ENCODE data around the gene GALNTL6. TPM values are rescaled to one million over a fixed set of nuclear protein-coding genes. Genes with fewer than 3 reads are reported as not detected.

Gene GALNTL6
- total RNA-seq, 4 donors from 2014 or later, result 0.82 to 0.95 TPM; not detected in 2

DNA sequence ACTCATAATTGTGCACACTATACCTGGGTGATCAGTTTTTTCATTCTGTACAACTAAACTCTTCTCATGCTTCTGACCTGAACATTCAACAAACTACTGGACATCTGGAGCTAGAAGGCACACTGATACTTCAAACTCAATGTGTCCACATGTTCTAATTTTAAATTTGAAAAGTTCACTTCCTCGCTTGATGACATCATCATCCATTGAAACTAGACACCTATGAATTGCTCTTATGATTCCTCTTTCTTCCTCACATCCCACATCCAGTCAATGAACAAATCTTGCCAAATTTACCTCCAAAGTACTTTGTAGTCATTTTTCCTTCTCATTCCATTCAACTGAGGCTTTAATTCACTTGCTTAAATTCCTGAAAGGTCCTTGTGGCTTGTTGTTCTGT, 549.4 kb downstream of the GALNTL6 start:
- intact Hi-C loops (cut with DNase I; ENCODE audit: low total_unique reads), result no loop called here
- Histone ChIP-seq H3K36me3 (no peaks in the 10 kb centered on the region), H3K27ac (no peak overlapping the region), H3K27me3 (no peaks in the 10 kb centered on the region), H3K4me3 (no peak overlapping the region), H3K9me3 (no peaks in the 10 kb centered on the region), H3K4me1 (no peaks in the 10 kb centered on the region)
- in situ Hi-C loops (cut with MboI; ENCODE audit: low pct_ligation_motif_present in 1 of 4, low pct_unique_long_range_greater_than_20kb in 1 of 4, low sequenced_read_pairs in 3 of 4), result no loop called here
- TF ChIP-seq EP300 (IDR thresholded peaks at IDR 0.05; ENCODE audit: low read depth), result no peak
- TF ChIP-seq POLR2A (IDR thresholded peaks at IDR 0.05), result no peak
- TF ChIP-seq POLR2AphosphoS5 (IDR thresholded peaks at IDR 0.05), result no peak
- TF ChIP-seq, protein P1, sequence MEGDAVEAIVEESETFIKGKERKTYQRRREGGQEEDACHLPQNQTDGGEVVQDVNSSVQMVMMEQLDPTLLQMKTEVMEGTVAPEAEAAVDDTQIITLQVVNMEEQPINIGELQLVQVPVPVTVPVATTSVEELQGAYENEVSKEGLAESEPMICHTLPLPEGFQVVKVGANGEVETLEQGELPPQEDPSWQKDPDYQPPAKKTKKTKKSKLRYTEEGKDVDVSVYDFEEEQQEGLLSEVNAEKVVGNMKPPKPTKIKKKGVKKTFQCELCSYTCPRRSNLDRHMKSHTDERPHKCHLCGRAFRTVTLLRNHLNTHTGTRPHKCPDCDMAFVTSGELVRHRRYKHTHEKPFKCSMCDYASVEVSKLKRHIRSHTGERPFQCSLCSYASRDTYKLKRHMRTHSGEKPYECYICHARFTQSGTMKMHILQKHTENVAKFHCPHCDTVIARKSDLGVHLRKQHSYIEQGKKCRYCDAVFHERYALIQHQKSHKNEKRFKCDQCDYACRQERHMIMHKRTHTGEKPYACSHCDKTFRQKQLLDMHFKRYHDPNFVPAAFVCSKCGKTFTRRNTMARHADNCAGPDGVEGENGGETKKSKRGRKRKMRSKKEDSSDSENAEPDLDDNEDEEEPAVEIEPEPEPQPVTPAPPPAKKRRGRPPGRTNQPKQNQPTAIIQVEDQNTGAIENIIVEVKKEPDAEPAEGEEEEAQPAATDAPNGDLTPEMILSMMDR (IDR thresholded peaks at IDR 0.05), result no peak
- 63 to 77% methylated on average over 1 of the region's 1 CpG for WGBS, 2 donors (ENCODE audit: low coverage in 1 of 2)
- no peak for DNase-seq

DNA sequence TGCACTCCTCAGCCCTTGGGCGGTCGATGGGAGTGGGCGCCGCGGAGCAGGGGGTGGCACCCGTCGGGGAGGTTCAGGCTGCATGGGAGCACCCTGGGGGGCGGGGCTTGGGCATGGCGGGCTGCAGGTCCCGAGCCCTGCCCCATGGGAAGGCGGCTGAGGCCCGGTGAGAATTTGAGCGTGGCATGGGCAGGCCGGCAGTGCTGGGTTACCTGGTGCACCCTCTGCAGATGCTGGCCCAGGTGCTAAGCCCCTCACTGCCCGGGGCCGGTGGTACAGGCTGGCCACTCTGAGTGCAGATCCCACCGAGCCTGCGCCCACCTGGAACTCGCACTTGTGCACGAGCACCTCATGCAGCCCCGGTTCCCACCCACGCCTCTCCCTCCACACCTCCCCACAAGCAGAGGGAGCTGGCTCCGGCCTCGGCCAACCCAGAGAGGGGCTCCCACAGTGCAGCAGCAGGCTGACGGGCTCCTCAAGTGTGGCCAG, 556.3 kb downstream of the GALNTL6 start:
- Histone ChIP-seq H3K27ac (no peak overlapping the region), H3K4me1 (no peaks in the 10 kb centered on the region), H3K27me3 (no peaks in the 10 kb centered on the region), H3K9me3 (no peaks in the 10 kb centered on the region), H3K36me3 (no peaks in the 10 kb centered on the region), H3K4me3 (no peak overlapping the region)
- in situ Hi-C loops (cut with MboI; ENCODE audit: low pct_ligation_motif_present in 1 of 4, low pct_unique_long_range_greater_than_20kb in 1 of 4, low sequenced_read_pairs in 3 of 4), result no loop called here
- DNase-seq, result no peak
- 91% methylated on average over 24 of the region's 25 CpGs; no CpG with 5 or more reads in 1 of the 2 donors for WGBS, 2 donors (ENCODE audit: low coverage in 1 of 2)
- TF ChIP-seq POLR2AphosphoS5 (IDR thresholded peaks at IDR 0.05) (no peak), EP300 (IDR thresholded peaks at IDR 0.05; ENCODE audit: low read depth) (no peak), POLR2A (IDR thresholded peaks at IDR 0.05) (no peak)
- TF ChIP-seq, protein P1 (IDR thresholded peaks at IDR 0.05), result no peak
- intact Hi-C loops (cut with DNase I; ENCODE audit: low total_unique reads), result no loop called here

DNA sequence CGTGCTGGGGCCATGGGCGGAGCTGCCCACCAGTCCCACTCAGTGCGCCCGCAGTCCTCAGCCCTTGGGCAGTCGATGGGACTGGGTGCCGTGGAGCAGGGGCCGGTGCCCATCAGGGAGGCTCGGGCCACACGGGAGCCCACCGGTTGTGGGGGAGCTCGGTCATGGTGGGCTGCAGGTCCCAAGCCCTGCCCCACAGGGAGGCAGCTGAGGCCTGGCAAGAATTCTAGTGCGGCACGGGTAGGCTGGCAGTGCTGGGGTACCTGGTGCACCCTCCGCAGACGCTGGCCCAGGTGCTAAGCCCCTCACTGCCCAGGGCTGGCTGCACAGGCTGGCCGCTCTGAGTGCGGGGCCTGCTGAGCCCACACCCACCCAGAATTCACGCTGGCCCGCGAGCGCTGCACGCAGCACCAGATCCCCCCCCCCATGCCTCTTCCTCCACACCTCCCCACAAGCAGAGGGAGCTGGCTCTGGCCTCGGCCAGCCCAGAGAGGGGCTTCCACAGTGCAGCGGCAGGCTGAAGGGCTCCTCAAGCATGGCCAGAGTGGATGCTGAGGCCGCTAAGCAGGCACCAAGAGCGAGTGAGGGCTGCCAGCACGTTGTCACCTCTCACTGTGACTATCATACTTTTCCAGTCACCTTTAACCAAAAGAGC, 564.4 kb downstream of the GALNTL6 start:
- Histone ChIP-seq H3K9me3 (no peaks in the 10 kb centered on the region), H3K36me3 (no peaks in the 10 kb centered on the region), H3K27ac (no peak overlapping the region), H3K4me3 (no peak overlapping the region), H3K4me1 (no peaks in the 10 kb centered on the region), H3K27me3 (no peaks in the 10 kb centered on the region)
- WGBS, 2 donors (ENCODE audit: low coverage in 1 of 2), result 95% methylated on average over 19 of the region's 27 CpGs; no CpG with 5 or more reads in 1 of the 2 donors
- DNase-seq, result no peak
- intact Hi-C loops (cut with DNase I; ENCODE audit: low total_unique reads) (no loop called here), in situ Hi-C loops (cut with MboI; ENCODE audit: low pct_ligation_motif_present in 1 of 4, low pct_unique_long_range_greater_than_20kb in 1 of 4, low sequenced_read_pairs in 3 of 4) (no loop called here)
- TF ChIP-seq EP300 (IDR thresholded peaks at IDR 0.05; ENCODE audit: low read depth), result no peak

DNA sequence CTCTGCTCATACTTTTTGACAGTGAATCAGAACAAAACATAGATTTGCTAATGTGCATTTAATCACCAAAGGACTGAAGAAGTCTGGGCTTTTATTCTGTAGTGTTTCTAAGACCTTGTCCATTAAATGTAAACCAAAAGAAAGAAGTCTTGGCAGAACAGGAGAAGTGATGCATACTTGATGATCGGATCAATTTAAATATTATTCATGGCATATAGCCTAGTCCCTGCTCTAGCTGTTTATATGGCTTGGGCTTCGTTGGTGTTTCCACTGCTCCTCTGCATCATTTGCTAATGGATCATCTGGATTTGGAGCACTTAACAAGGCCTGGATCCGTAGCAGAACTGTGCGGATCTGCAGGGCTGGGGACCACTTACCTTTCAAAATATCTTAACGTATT, 566.6 kb downstream of the GALNTL6 start:
- intact Hi-C loops (cut with DNase I; ENCODE audit: low total_unique reads), result no loop called here
- no peaks in the 10 kb centered on the region for H3K9me3 ChIP-seq
- 68% methylated on average over 2 to 5 of the region's 5 CpGs for WGBS, 2 donors (ENCODE audit: low coverage in 1 of 2)

More for the DNA sequence above, 566.6 kb downstream of the GALNTL6 start:
- Histone ChIP-seq H3K4me3 (no peak overlapping the region), H3K27me3 (no peaks in the 10 kb centered on the region), H3K27ac (no peak overlapping the region), H3K36me3 (no peaks in the 10 kb centered on the region), H3K4me1 (no peaks in the 10 kb centered on the region)
- in situ Hi-C loops (cut with MboI; ENCODE audit: low pct_ligation_motif_present in 1 of 4, low pct_unique_long_range_greater_than_20kb in 1 of 4, low sequenced_read_pairs in 3 of 4), result no loop called here
- TF ChIP-seq, protein P1 (IDR thresholded peaks at IDR 0.05), result no peak
- TF ChIP-seq POLR2A (IDR thresholded peaks at IDR 0.05), result no peak
- TF ChIP-seq POLR2AphosphoS5 (IDR thresholded peaks at IDR 0.05), result no peak
- TF ChIP-seq EP300 (IDR thresholded peaks at IDR 0.05; ENCODE audit: low read depth), result no peak
- no peak for DNase-seq
